ENCODE measurements around the gene C6orf120.

DNA sequence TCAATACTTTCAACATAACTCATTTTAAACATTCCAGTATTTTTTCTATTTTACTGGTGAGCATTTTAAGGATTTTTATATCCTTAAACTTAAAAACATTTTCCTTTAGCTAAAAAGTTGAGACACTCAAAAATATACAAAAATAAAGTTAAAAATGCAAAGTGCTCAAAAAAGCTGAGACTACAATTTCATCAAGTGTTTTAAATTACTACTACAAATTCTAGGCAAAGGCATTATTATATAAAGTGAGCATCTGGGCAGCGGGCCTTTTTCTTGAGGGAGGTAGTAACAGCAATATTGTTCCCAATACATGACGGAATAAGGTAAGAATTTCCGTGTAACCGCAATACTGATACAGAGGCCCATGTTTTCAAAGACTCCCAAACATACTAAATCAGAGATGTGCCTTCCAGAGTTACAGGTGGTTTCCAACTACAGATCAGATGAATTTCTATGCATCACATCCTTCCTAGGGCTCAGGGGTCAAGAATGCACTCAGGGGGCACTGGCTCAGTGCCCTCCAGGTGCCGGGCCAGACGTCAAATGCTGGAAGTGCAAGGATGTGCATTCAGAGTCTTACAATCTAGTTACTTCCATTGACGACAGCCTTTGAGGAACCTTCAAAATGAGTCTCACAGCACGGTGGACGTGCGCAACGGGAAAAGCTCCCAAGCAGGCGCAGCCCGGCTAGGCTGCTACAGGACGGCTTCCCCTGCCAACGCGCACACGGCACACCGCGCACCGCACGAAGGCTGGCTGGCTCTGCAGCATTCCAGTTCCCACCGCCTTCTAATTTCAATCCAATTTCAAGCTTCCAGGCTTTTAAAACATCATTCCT is 20.7 kb downstream of the C6orf120 start:
- TF ChIP-seq, protein P1, sequence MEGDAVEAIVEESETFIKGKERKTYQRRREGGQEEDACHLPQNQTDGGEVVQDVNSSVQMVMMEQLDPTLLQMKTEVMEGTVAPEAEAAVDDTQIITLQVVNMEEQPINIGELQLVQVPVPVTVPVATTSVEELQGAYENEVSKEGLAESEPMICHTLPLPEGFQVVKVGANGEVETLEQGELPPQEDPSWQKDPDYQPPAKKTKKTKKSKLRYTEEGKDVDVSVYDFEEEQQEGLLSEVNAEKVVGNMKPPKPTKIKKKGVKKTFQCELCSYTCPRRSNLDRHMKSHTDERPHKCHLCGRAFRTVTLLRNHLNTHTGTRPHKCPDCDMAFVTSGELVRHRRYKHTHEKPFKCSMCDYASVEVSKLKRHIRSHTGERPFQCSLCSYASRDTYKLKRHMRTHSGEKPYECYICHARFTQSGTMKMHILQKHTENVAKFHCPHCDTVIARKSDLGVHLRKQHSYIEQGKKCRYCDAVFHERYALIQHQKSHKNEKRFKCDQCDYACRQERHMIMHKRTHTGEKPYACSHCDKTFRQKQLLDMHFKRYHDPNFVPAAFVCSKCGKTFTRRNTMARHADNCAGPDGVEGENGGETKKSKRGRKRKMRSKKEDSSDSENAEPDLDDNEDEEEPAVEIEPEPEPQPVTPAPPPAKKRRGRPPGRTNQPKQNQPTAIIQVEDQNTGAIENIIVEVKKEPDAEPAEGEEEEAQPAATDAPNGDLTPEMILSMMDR (IDR thresholded peaks at IDR 0.05; ENCODE audit: low read depth, low read length): no peak
- no peak for TF ChIP-seq EZH2phosphoT487 (IDR thresholded peaks at IDR 0.05; ENCODE audit: low read depth)
